ENCODE data around the gene CLMN. TPM values are rescaled to one million over a fixed set of nuclear protein-coding genes. Genes with fewer than 3 reads are reported as not detected.

The CLMN gene
- total RNA-seq, 2 donors from 2014 or later, result 3.4 to 4.0 TPM

GRCh38 chr14:95222870-95223398 lies 96.8 kb downstream of the CLMN start:
- no peaks in the 10 kb centered on the region for H3K36me3 ChIP-seq
- H3K9me3 ChIP-seq, result no peaks in the 10 kb centered on the region
- no peak for DNase-seq (ENCODE audit: low spot score)
- no peak for TF ChIP-seq CTCF (IDR thresholded peaks at IDR 0.05)
- no peak overlapping the region for H3K4me3 ChIP-seq
- H3K27ac ChIP-seq, result no peak overlapping the region
- no peaks in the 10 kb centered on the region for H3K4me1 ChIP-seq
- no peaks in the 10 kb centered on the region for H3K27me3 ChIP-seq

- Histone ChIP-seq H3K27ac (no peak overlapping the region), H3K36me3 (no peaks in the 10 kb centered on the region), H3K4me1 (no peaks in the 10 kb centered on the region), H3K4me3 (no peak overlapping the region), H3K27me3 (no peaks in the 10 kb centered on the region), H3K9me3 (no peaks in the 10 kb centered on the region)
- TF ChIP-seq CTCF (IDR thresholded peaks at IDR 0.05), result no peak
- no peak for DNase-seq (ENCODE audit: low spot score)
These were observed 97.5 kb downstream of the CLMN start for GRCh38 chr14:95222151-95222631.

- H3K27ac ChIP-seq, result no peak overlapping the region
- H3K4me3 ChIP-seq, result no peak overlapping the region
These were observed 98.2 kb downstream of the CLMN start for GRCh38 chr14:95221531-95221930.

GRCh38 chr14:95220663-95221231 lies 99.0 kb downstream of the CLMN start:
- no peak for TF ChIP-seq CTCF (IDR thresholded peaks at IDR 0.05)
- Histone ChIP-seq H3K9me3 (no peaks in the 10 kb centered on the region), H3K27ac (no peak overlapping the region), H3K4me3 (no peak overlapping the region), H3K4me1 (no peaks in the 10 kb centered on the region), H3K27me3 (no peaks in the 10 kb centered on the region), H3K36me3 (no peaks in the 10 kb centered on the region)
- DNase-seq (ENCODE audit: low spot score), result no peak

More at GRCh38 chr14:95221531-95221930, 98.2 kb downstream of the CLMN start:
- no peak for TF ChIP-seq CTCF (IDR thresholded peaks at IDR 0.05)
- no peaks in the 10 kb centered on the region for H3K27me3 ChIP-seq
- no peaks in the 10 kb centered on the region for H3K36me3 ChIP-seq
- DNase-seq (ENCODE audit: low spot score), result no peak
- H3K9me3 ChIP-seq, result no peaks in the 10 kb centered on the region
- no peaks in the 10 kb centered on the region for H3K4me1 ChIP-seq

GRCh38 chr14:95218472-95219193 lies 101.1 kb downstream of the CLMN start:
- no peak overlapping the region for H3K27ac ChIP-seq

More at GRCh38 chr14:95218472-95219193, 101.1 kb downstream of the CLMN start:
- Histone ChIP-seq H3K27me3 (no peaks in the 10 kb centered on the region), H3K4me1 (no peaks in the 10 kb centered on the region), H3K4me3 (no peak overlapping the region), H3K9me3 (no peaks in the 10 kb centered on the region), H3K36me3 (no peaks in the 10 kb centered on the region)
- no peak for TF ChIP-seq CTCF (IDR thresholded peaks at IDR 0.05)
- no peak for DNase-seq (ENCODE audit: low spot score)

Measured in right atrium auricular region (tissue), 2 donors.